Gastroesophageal sphincter (tissue), 3 donors: ENCODE results near the gene ZBTB16.

Experiments
- EP300 ChIP-seq: sonication (generic); formaldehyde crosslinking; IDR thresholded peaks from one replicate; pipeline ENCODE4 v1.6.1; 2017; ENCODE audit warnings: antibody characterized with exemption, mild to moderate bottlenecking
- POLR2A ChIP-seq, 2 donors: fragments of 450-650 bp; IDR thresholded peaks; one replicate each; pipeline ENCODE4 v1.6.1; 2017; ENCODE audit warnings: antibody characterized with exemption in 2 of 2, mild to moderate bottlenecking in 2 of 2, moderate library complexity in 1 of 2
- POLR2AphosphoS5 ChIP-seq: sonication (generic); formaldehyde crosslinking; IDR thresholded peaks from one replicate; pipeline ENCODE4 v1.6.1; 2017; ENCODE audit warnings: antibody characterized with exemption
- TF ChIP-seq, protein P1 (sequence below), 4 experiments: fragments of 200-600 bp in 2 of 4; fragments of 450-650 bp in 2 of 4; sonication (generic) in 1 of 4; IDR thresholded peaks; one replicate each; pipeline ENCODE4 v1.5.1; 2017 to 2019; ENCODE audit warnings: antibody characterized with exemption in 4 of 4, mild to moderate bottlenecking in 2 of 4, moderate library complexity in 2 of 4

DNA sequence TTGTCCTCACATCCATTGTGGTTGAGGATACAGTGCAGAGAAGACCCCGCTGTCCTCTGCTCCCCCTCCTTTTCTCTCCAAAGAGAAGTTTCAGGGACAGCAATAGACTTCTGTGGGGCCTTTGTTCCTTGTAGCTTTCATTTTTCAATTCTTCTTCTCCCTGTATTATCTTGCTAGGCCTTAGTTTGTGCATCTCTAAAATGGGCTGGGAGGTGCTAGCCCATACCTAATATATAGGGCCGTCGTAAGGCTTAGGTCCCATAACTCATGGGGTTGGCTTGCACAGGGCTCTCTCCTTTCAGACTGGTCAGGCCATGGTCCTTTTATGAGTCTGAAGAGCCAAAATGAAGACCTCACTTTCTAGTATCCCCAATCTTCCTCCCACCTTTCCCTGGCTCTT lies 33.0 kb downstream of the ZBTB16 start:
- TF ChIP-seq POLR2A (IDR thresholded peaks at IDR 0.05) (no peak), EP300 (no peak), POLR2AphosphoS5 (no peak)
- TF ChIP-seq, protein P1, sequence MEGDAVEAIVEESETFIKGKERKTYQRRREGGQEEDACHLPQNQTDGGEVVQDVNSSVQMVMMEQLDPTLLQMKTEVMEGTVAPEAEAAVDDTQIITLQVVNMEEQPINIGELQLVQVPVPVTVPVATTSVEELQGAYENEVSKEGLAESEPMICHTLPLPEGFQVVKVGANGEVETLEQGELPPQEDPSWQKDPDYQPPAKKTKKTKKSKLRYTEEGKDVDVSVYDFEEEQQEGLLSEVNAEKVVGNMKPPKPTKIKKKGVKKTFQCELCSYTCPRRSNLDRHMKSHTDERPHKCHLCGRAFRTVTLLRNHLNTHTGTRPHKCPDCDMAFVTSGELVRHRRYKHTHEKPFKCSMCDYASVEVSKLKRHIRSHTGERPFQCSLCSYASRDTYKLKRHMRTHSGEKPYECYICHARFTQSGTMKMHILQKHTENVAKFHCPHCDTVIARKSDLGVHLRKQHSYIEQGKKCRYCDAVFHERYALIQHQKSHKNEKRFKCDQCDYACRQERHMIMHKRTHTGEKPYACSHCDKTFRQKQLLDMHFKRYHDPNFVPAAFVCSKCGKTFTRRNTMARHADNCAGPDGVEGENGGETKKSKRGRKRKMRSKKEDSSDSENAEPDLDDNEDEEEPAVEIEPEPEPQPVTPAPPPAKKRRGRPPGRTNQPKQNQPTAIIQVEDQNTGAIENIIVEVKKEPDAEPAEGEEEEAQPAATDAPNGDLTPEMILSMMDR (IDR thresholded peaks at IDR 0.05): no peak
